HepG2 (cell line): ENCODE results near the gene MMS19. TPM values are rescaled to one million over a fixed set of nuclear protein-coding genes. Genes with fewer than 3 reads are reported as not detected.

ENCODE experiments used
- ATAC-seq: fragments of 200-7000 bp; cut with Tn5 transposase; 3 replicates; pipeline ENCODE4 v1.9.1; 2020; ENCODE audit warnings: mild to moderate bottlenecking, moderate library complexity
- BruUV-seq: library from RNA; stranded (reverse); fragments of 400-500 nt; replicated peaks from 2 replicates; lab custom pipeline; 2021; lab: Mats Ljungman, UMichigan
- CTCF ChIA-PET: fragments of 300-600 bp; formaldehyde crosslinking; extraction: SDS; loops from one replicate; lab custom pipeline; 2021; ENCODE audit warnings: low total read pairs, inconsistent platforms, low intra/inter-chr PET ratio; lab: Yijun Ruan, JAX
- POLR2A ChIA-PET: fragments of 350-600 bp; sonication (Branson Sonifier 250); formaldehyde crosslinking; loops from one replicate; lab custom pipeline; 2020; ENCODE audit warnings: antibody characterized with exemption, inconsistent platforms; lab: Yijun Ruan, JAX
- DNase-seq: peaks from one replicate; pipeline ENCODE4 v3.0.0-alpha.2; 2015; ENCODE audit warnings: low spot score
- FAIRE-seq: peaks from 3 replicates; lab custom pipeline; 2011; peaks lifted over from hg19 to GRCh38; lab: Jason Lieb, UNC
- H2AFZ ChIP-seq: one replicate; pipeline ENCODE4 v1.6.1; 2011; ENCODE audit warnings: low read length, inconsistent platforms
- H3K27ac ChIP-seq: fragments of 300-600 bp; 3 replicates; pipeline ENCODE4 v1.8.0; 2011; ENCODE audit warnings: mixed run types, mild to moderate bottlenecking, mixed read lengths, low read length, inconsistent platforms; ENCODE audit not compliant: insufficient read depth; ENCODE audit errors: extremely low read length
- H3K27me3 ChIP-seq, 2 experiments: fragments of 200-600 bp in 1 of 2; 2 replicates in 1 of 2; 3 replicates in 1 of 2; pipeline versions ENCODE4 v1.6.0 to v1.8.0; 2011; ENCODE audit warnings: low read length in 2 of 2, mild to moderate bottlenecking in 2 of 2, moderate library complexity in 2 of 2, inconsistent platforms in 1 of 2; ENCODE audit not compliant: insufficient read depth in 2 of 2, control insufficient read depth in 1 of 2
- H3K36me3 ChIP-seq, 2 experiments: fragments of 200-600 bp in 1 of 2; replicated peaks in 1 of 2; 2 replicates in 1 of 2; 3 replicates in 1 of 2; pipeline versions ENCODE4 v1.5.1 to v1.8.0; 2011; ENCODE audit warnings: low read length in 2 of 2, inconsistent platforms in 1 of 2; ENCODE audit not compliant: insufficient read depth in 2 of 2, control insufficient read depth in 1 of 2
- H3K4me1 ChIP-seq: 2 replicates; pipeline ENCODE4 v1.5.1; 2012; ENCODE audit warnings: low read length, inconsistent platforms; ENCODE audit not compliant: insufficient read depth
- H3K4me2 ChIP-seq: 2 replicates; pipeline ENCODE4 v1.6.0; 2011; ENCODE audit warnings: low read depth, low read length, inconsistent platforms
- H3K4me3 ChIP-seq, 3 experiments: fragments of 200-600 bp in 1 of 3; sonication (generic), shearing (Covaris generic) in 1 of 3; replicated peaks in 1 of 3; 2 replicates each; pipeline ENCODE4 v1.5.1; 2011 to 2016; ENCODE audit warnings: low read length in 3 of 3, inconsistent platforms in 2 of 3, low read depth in 2 of 3, mild to moderate bottlenecking in 2 of 3, control low read depth in 1 of 3, mixed read lengths in 1 of 3; ENCODE audit not compliant: insufficient read depth in 1 of 3
- H3K79me2 ChIP-seq: one replicate; pipeline ENCODE4 v1.6.1; 2011; ENCODE audit warnings: low read length, inconsistent platforms; ENCODE audit not compliant: insufficient read depth
- H3K9ac ChIP-seq: 2 replicates; pipeline ENCODE4 v1.6.0; 2011; ENCODE audit warnings: mild to moderate bottlenecking, low read depth, low read length, inconsistent platforms; ENCODE audit not compliant: insufficient read depth
- H3K9me3 ChIP-seq: 2 replicates; pipeline ENCODE4 v1.5.1; 2012; ENCODE audit warnings: mild to moderate bottlenecking, low read length
- H4K20me1 ChIP-seq: 2 replicates; pipeline ENCODE4 v1.6.0; 2011; ENCODE audit warnings: inconsistent platforms, mild to moderate bottlenecking, low read length, moderate library complexity; ENCODE audit not compliant: insufficient read depth
- ARHGAP35 ChIP-seq: sonication (generic); formaldehyde crosslinking; IDR thresholded peaks from 2 replicates; pipeline ENCODE4 v1.9.0; 2022; ENCODE audit warnings: mild to moderate bottlenecking, inconsistent platforms, moderate library complexity, missing genetic modification reagents, borderline replicate concordance
- DNMT3B ChIP-seq: conservative IDR thresholded peaks from 2 replicates; pipeline ENCODE4 v1.6.1; 2016; ENCODE audit warnings: missing biosample characterization, control low read depth
- NBN ChIP-seq: fragments of 450-650 bp; conservative IDR thresholded peaks from 2 replicates; pipeline ENCODE4 v1.6.1; 2017
- RNF219 ChIP-seq: sonication (generic); formaldehyde crosslinking; IDR thresholded peaks from 2 replicates; pipeline ENCODE4 v1.5.0; 2020; ENCODE audit warnings: mild to moderate bottlenecking, missing genetic modification reagents
- SAP130 ChIP-seq: IDR thresholded peaks from 2 replicates; pipeline ENCODE4 v1.6.1; 2016; ENCODE audit warnings: low read depth
- SMAD9 ChIP-seq: sonication (generic); formaldehyde crosslinking; IDR thresholded peaks from 2 replicates; pipeline ENCODE4 v1.5.1; 2020; ENCODE audit warnings: mild to moderate bottlenecking, missing genetic modification reagents
- ZBTB38 ChIP-seq: sonication (generic); formaldehyde crosslinking; IDR thresholded peaks from 2 replicates; pipeline ENCODE4 v1.5.1; 2020; ENCODE audit warnings: mild to moderate bottlenecking, missing genetic modification reagents
- ZFP90 ChIP-seq: sonication (generic); formaldehyde crosslinking; IDR thresholded peaks from 2 replicates; pipeline ENCODE4 v1.8.0; 2022; ENCODE audit warnings: missing genetic modification reagents, mild to moderate bottlenecking, inconsistent platforms, borderline replicate concordance
- ZNF607 ChIP-seq: sonication (generic); formaldehyde crosslinking; IDR thresholded peaks from 2 replicates; pipeline ENCODE4 v1.5.1; 2020; ENCODE audit warnings: missing genetic modification reagents, mild to moderate bottlenecking, borderline replicate concordance
- ZNF781 ChIP-seq: sonication (generic); formaldehyde crosslinking; IDR thresholded peaks from 2 replicates; pipeline ENCODE4 v1.5.1; 2020; ENCODE audit warnings: borderline replicate concordance, mild to moderate bottlenecking, missing genetic modification reagents; ENCODE audit errors: not compliant biosample characterization
- WGBS: methylation state at CpG from one replicate; pipeline ENCODE4 v1.1.6; 2017; ENCODE audit warnings: low lambda C conversion rate; 5-methylcytosine and 5-hydroxymethylcytosine counted together
- in situ Hi-C: cut with HindIII; loops from 2 replicates; pipeline ENCODE4 v1.10.0; 2017; ENCODE audit warnings: low pct_unique_long_range_greater_than_20kb; ENCODE audit not compliant: extremely low pct_ligation_motif_present
- intact Hi-C: fragments of 100-400 bp; cut with micrococcal nuclease; formaldehyde crosslinking; loops from one replicate; pipeline ENCODE4 v1.10.0; 2022; ENCODE audit not compliant: unreplicated experiment
- polyA plus RNA-seq, 8 experiments: library from polyadenylated mRNA; depleted of rRNA in 3 of 8; stranded (reverse) in 7 of 8; unstranded in 1 of 8; fragments of >200 nt; fragmentation: Illumina TruSeq in 4 of 8; extraction: Trizol in 4 of 8; gene quantifications; 2 replicates each; pipeline versions ENCODE4 v1.2.1 to v1.2.3, GENCODE V29; 2011 to 2016; ENCODE audit warnings: low read depth in 4 of 8, missing spikeins in 1 of 8, mixed read lengths in 1 of 8; ENCODE audit not compliant: insufficient read depth in 1 of 8
- total RNA-seq, 5 experiments: library from RNA; depleted of rRNA; stranded (reverse); fragments of >200 nt; fragmentation: Illumina TruSeq; extraction: Trizol; gene quantifications; 2 replicates each; pipeline ENCODE4 v1.2.3, GENCODE V29; 2016; ENCODE audit warnings: low read depth in 1 of 5
- TF ChIP-seq, protein P1 (sequence below): sonication (generic); formaldehyde crosslinking; IDR thresholded peaks from 2 replicates; pipeline ENCODE4 v1.8.1; 2023; ENCODE audit warnings: missing genetic modification reagents, inconsistent platforms, borderline replicate concordance
- TF ChIP-seq, protein P2 (sequence below), 2 experiments: fragments of 450-650 bp in 1 of 2; sonication (generic) in 1 of 2; formaldehyde crosslinking; IDR thresholded peaks; 2 replicates each; pipeline versions ENCODE4 v1.5.0 to v1.8.0; 2020 to 2022; ENCODE audit warnings: mild to moderate bottlenecking in 1 of 2, missing genetic modification reagents in 1 of 2

The MMS19 gene
- total and polyA plus RNA-seq, 2 of the 13 experiments (the other 11 are each of a cell fraction or from before 2014, with no cell fraction given) = 76.4 to 107 TPM

- ATAC-seq = no peak
- no peaks in the 10 kb centered on the region for H3K9me3 ChIP-seq
- in situ Hi-C loops = no loop called here
- no peak for DNase-seq
- H3K36me3 ChIP-seq = no peaks in the 10 kb centered on the region
- H3K9ac ChIP-seq = no peak overlapping the region
- H3K4me2 ChIP-seq = no peak overlapping the region
- H3K4me1 ChIP-seq = peaks cover 20% of the 10 kb centered on the region
- no peaks in the 10 kb centered on the region; the same call in 1 of the 2 replicates for H4K20me1 ChIP-seq
- no peaks in the 10 kb centered on the region for H3K27me3 ChIP-seq
- ChIA-PET CTCF (no interaction called here), POLR2A (no interaction called here)
- no peak overlapping the region for H2AFZ ChIP-seq
- intact Hi-C loops = no loop called here
- H3K27ac ChIP-seq = no peak overlapping the region
- no peak for FAIRE-seq
- H3K4me3 ChIP-seq = no peak overlapping the region
- WGBS = 83% methylated on average over 5 of the region's 5 CpGs
- H3K79me2 ChIP-seq = no peaks in the 10 kb centered on the region
- TF ChIP-seq ZNF607 = no peak
- TF ChIP-seq, protein P1, sequence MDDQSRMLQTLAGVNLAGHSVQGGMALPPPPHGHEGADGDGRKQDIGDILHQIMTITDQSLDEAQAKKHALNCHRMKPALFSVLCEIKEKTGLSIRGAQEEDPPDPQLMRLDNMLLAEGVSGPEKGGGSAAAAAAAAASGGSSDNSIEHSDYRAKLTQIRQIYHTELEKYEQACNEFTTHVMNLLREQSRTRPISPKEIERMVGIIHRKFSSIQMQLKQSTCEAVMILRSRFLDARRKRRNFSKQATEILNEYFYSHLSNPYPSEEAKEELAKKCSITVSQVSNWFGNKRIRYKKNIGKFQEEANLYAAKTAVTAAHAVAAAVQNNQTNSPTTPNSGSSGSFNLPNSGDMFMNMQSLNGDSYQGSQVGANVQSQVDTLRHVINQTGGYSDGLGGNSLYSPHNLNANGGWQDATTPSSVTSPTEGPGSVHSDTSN (CRISPR knock-in tag) = no peak
- no peak for TF ChIP-seq ZNF781 (CRISPR knock-in tag)
- no peak for TF ChIP-seq ZFP90 (CRISPR knock-in tag)
- TF ChIP-seq RNF219 (CRISPR knock-in tag) = no peak
- no peak for TF ChIP-seq ARHGAP35 (CRISPR knock-in tag)
- TF ChIP-seq NBN = no peak
- TF ChIP-seq SAP130 (CRISPR knock-in tag) = no peak
- no peak for TF ChIP-seq DNMT3B (CRISPR knock-in tag)
- TF ChIP-seq SMAD9 (CRISPR knock-in tag) = no peak
- TF ChIP-seq ZBTB38 = no peak
- TF ChIP-seq, protein P2, sequence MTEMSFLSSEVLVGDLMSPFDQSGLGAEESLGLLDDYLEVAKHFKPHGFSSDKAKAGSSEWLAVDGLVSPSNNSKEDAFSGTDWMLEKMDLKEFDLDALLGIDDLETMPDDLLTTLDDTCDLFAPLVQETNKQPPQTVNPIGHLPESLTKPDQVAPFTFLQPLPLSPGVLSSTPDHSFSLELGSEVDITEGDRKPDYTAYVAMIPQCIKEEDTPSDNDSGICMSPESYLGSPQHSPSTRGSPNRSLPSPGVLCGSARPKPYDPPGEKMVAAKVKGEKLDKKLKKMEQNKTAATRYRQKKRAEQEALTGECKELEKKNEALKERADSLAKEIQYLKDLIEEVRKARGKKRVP (CRISPR knock-in tag; IDR thresholded peaks at IDR 0.05) = no peak
- no TSS peak for BruUV-seq
These were observed 22.3 kb upstream of the MMS19 start for GRCh38 chr10:97520520-97520919.
